Spleen (tissue), 11 donors: ENCODE results near the gene PCDHB4. TPM values are rescaled to one million over a fixed set of nuclear protein-coding genes. Genes with fewer than 3 reads are reported as not detected.
"Not testable (repeated sequence)": the region's sequence is repeated elsewhere in the genome, so short reads cannot be mapped to it uniquely, and the experiment has no call there.

Experiments
- DNase-seq: peaks from one replicate; pipeline ENCODE4 v3.0.0-alpha.2; 2020
- H3K27ac ChIP-seq, 8 donors: fragments of 200-600 bp; sonication (generic) in 7 of 8; 1 replicate in 4 of 8; 2 replicates in 4 of 8; pipeline versions ENCODE4 v1.5.0 to v1.8.0; 2016 to 2021; ENCODE audit warnings: inconsistent platforms in 4 of 8, mild to moderate bottlenecking in 4 of 8, moderate library complexity in 1 of 8
- H3K27me3 ChIP-seq, 7 donors: fragments of 200-600 bp; sonication (generic) in 6 of 7; replicated peaks in 1 of 7; 1 replicate in 4 of 7; 2 replicates in 3 of 7; pipeline versions ENCODE4 v1.5.0 to v1.8.0; 2016 to 2021; ENCODE audit warnings: inconsistent platforms in 3 of 7, mild to moderate bottlenecking in 1 of 7
- H3K36me3 ChIP-seq, 6 donors: fragments of 200-600 bp; sonication (generic) in 5 of 6; 1 replicate in 4 of 6; 2 replicates in 2 of 6; pipeline versions ENCODE4 v1.5.0 to v1.8.0; 2016 to 2021; ENCODE audit warnings: inconsistent platforms in 2 of 6
- H3K4me1 ChIP-seq, 6 donors: fragments of 200-600 bp; sonication (generic) in 5 of 6; 1 replicate in 3 of 6; 2 replicates in 3 of 6; pipeline versions ENCODE4 v1.5.0 to v1.8.0; 2016 to 2021; ENCODE audit warnings: inconsistent platforms in 3 of 6
- H3K4me3 ChIP-seq, 8 donors: fragments of 200-600 bp; sonication (generic) in 7 of 8; 1 replicate in 4 of 8; 2 replicates in 4 of 8; pipeline versions ENCODE4 v1.5.0 to v1.8.0; 2016 to 2021; ENCODE audit warnings: inconsistent platforms in 4 of 8, mild to moderate bottlenecking in 4 of 8, moderate library complexity in 2 of 8
- H3K9me3 ChIP-seq, 8 donors: fragments of 200-600 bp; sonication (generic) in 7 of 8; 1 replicate in 4 of 8; 2 replicates in 4 of 8; pipeline versions ENCODE4 v1.5.0 to v1.8.0; 2016 to 2021; ENCODE audit warnings: inconsistent platforms in 4 of 8
- POLR2A ChIP-seq, 3 donors: fragments of 450-650 bp; IDR thresholded peaks; one replicate each; pipeline ENCODE4 v1.5.1; 2017; ENCODE audit warnings: antibody characterized with exemption in 3 of 3, mild to moderate bottlenecking in 1 of 3
- POLR2AphosphoS5 ChIP-seq, 3 donors: sonication (generic); formaldehyde crosslinking; IDR thresholded peaks; one replicate each; pipeline ENCODE4 v1.5.1; 2017; ENCODE audit warnings: antibody characterized with exemption in 3 of 3
- WGBS, 5 donors: extraction: QIAGEN DNeasy Blood & Tissue Kit in 3 of 5; methylation state at CpG; one replicate each; pipeline versions ENCODE4 v1.1.5 to v1.1.7; 2013 to 2018; 5-methylcytosine and 5-hydroxymethylcytosine counted together
- intact Hi-C: fragments of 100-400 bp; cut with DNase I; formaldehyde crosslinking; loops from one replicate; pipeline ENCODE4 v1.15.0; 2023; ENCODE audit warnings: low total_unique reads
- polyA plus RNA-seq, 3 donors: library from polyadenylated mRNA; stranded (reverse); fragments of 200-250 nt; gene quantifications; one replicate each; pipeline ENCODE4 v1.2.1, GENCODE V29; 2013
- total RNA-seq, 7 donors: library from RNA; depleted of rRNA in 3 of 7; stranded (reverse); fragments of >200 nt in 3 of 7; fragmentation: NEBNext Ultra II Directional in 4 of 7; extraction: Animal tissue kit (Norgen Biotek cat#: 25700) in 4 of 7; gene quantifications; one replicate each; pipeline versions ENCODE4 v1.1.0 to v1.2.1, GENCODE V29; 2016 to 2021
- TF ChIP-seq, protein P1 (sequence below), 11 experiments: fragments of 200-600 bp in 7 of 11; fragments of 450-650 bp in 4 of 11; sonication (generic) in 4 of 11; IDR thresholded peaks in 8 of 11; conservative IDR thresholded peaks in 3 of 11; 1 replicate in 7 of 11; 2 replicates in 4 of 11; pipeline versions ENCODE4 v1.4.0 to v1.8.0; 2016 to 2021; ENCODE audit warnings: antibody characterized with exemption in 11 of 11, inconsistent platforms in 4 of 11, mild to moderate bottlenecking in 1 of 11
- donor health status: healthy with polysubstance abuse.
- donor health status: DM: no; HTN: no; CAD: no; lungs with moderate emphysema.
- donor health status: DM: no; HTN: no; CAD: no.
- donor health status: Bipolar disorder and iron deficiency.
- donor health status: healthy.
- donor health status: DM: no; HTN: no; CAD: no.
- donor health status: DM: yes; HTN: yes; CAD: no.

Gene PCDHB4
- total and polyA plus RNA-seq, 10 donors = 0.09 to 2.6 (median 1.2) TPM

GRCh38 chr5:141101059-141101458, 20.6 kb upstream of the PCDHB4 start:
- TF ChIP-seq POLR2A (IDR thresholded peaks at IDR 0.05) = no peak
- TF ChIP-seq, protein P1, sequence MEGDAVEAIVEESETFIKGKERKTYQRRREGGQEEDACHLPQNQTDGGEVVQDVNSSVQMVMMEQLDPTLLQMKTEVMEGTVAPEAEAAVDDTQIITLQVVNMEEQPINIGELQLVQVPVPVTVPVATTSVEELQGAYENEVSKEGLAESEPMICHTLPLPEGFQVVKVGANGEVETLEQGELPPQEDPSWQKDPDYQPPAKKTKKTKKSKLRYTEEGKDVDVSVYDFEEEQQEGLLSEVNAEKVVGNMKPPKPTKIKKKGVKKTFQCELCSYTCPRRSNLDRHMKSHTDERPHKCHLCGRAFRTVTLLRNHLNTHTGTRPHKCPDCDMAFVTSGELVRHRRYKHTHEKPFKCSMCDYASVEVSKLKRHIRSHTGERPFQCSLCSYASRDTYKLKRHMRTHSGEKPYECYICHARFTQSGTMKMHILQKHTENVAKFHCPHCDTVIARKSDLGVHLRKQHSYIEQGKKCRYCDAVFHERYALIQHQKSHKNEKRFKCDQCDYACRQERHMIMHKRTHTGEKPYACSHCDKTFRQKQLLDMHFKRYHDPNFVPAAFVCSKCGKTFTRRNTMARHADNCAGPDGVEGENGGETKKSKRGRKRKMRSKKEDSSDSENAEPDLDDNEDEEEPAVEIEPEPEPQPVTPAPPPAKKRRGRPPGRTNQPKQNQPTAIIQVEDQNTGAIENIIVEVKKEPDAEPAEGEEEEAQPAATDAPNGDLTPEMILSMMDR (IDR thresholded peaks at IDR 0.05 in 8 of 11, conservative IDR thresholded peaks at IDR 0.05 in 3 of 11) = no peak
- TF ChIP-seq POLR2AphosphoS5 (IDR thresholded peaks at IDR 0.05) = no peak
- 44 to 62% (median 45%) methylated on average over 20 of the region's 20 CpGs for WGBS, 5 donors
- no peak overlapping the region for H3K27ac ChIP-seq
- H3K4me1 ChIP-seq = no peaks in the 10 kb centered on the region
- H3K27me3 ChIP-seq = peaks cover 0 to 64% (median 0%) of the 10 kb centered on the region in 7 donors
- peak overlapping the region in 3 of 8 donors; percentile 1 to 30 (median 29) for H3K4me3 ChIP-seq
- H3K36me3 ChIP-seq = no peaks in the 10 kb centered on the region
- peaks cover 0 to 72% (median 28%) of the 10 kb centered on the region in 8 donors for H3K9me3 ChIP-seq
- intact Hi-C loops = no loop called here
- no peak for DNase-seq

GRCh38 chr5:141102070-141102469, 19.5 kb upstream of the PCDHB4 start:
- H3K27me3 ChIP-seq = peaks cover 0 to 56% (median 0%) of the 10 kb centered on the region in 7 donors
- H3K4me3 ChIP-seq, H3K4me1 ChIP-seq, H3K27ac ChIP-seq, H3K36me3 ChIP-seq, intact Hi-C loops, DNase-seq: not testable (repeated sequence)
- H3K9me3 ChIP-seq = peaks cover 0 to 65% (median 27%) of the 10 kb centered on the region in 8 donors
- WGBS, 5 donors = 26 to 54% (median 41%) methylated on average over 11 to 39 of the region's 39 CpGs

GRCh38 chr5:141102471-141102870, 19.1 kb upstream of the PCDHB4 start:
- H3K36me3 ChIP-seq, DNase-seq, H3K27ac ChIP-seq, H3K4me3 ChIP-seq, intact Hi-C loops, H3K4me1 ChIP-seq: not testable (repeated sequence)
- 31 to 51% (median 43%) methylated on average over 7 to 35 of the region's 38 CpGs for WGBS, 5 donors
- Histone ChIP-seq H3K9me3 (peaks cover 0 to 65% (median 27%) of the 10 kb centered on the region in 8 donors), H3K27me3 (peaks cover 0 to 54% (median 0%) of the 10 kb centered on the region in 7 donors)

- no peak for DNase-seq
- TF ChIP-seq POLR2AphosphoS5 (IDR thresholded peaks at IDR 0.05) (no peak), POLR2A (IDR thresholded peaks at IDR 0.05) (no peak)
- TF ChIP-seq, protein P1 (IDR thresholded peaks at IDR 0.05 in 8 of 11, conservative IDR thresholded peaks at IDR 0.05 in 3 of 11) = no peak
- no peak overlapping the region for H3K4me3 ChIP-seq
- no peaks in the 10 kb centered on the region for H3K4me1 ChIP-seq
- intact Hi-C loops = no loop called here
- WGBS, 5 donors = 65 to 86% (median 84%) methylated on average over 2 of the region's 2 CpGs
- no peak overlapping the region for H3K27ac ChIP-seq
- no peaks in the 10 kb centered on the region for H3K36me3 ChIP-seq
- H3K27me3 ChIP-seq = peaks cover 0 to 33% (median 0%) of the 10 kb centered on the region in 7 donors
- peaks cover 0 to 54% (median 29%) of the 10 kb centered on the region in 8 donors for H3K9me3 ChIP-seq
Measured at GRCh38 chr5:141105350-141105749, 16.3 kb upstream of the PCDHB4 start.

GRCh38 chr5:141119250-141119649, 2.4 kb upstream of the PCDHB4 start:
- peaks cover 0 to 82% (median 56%) of the 10 kb centered on the region in 8 donors for H3K9me3 ChIP-seq
- DNase-seq = no peak
- peaks cover 0 to 38% (median 0%) of the 10 kb centered on the region in 7 donors for H3K27me3 ChIP-seq
- no peak overlapping the region for H3K4me3 ChIP-seq
- no peaks in the 10 kb centered on the region for H3K4me1 ChIP-seq
- no peak overlapping the region for H3K27ac ChIP-seq
- H3K36me3 ChIP-seq = no peaks in the 10 kb centered on the region
- intact Hi-C loops = no loop called here
- no peak for TF ChIP-seq POLR2AphosphoS5 (IDR thresholded peaks at IDR 0.05)
- no peak for TF ChIP-seq POLR2A (IDR thresholded peaks at IDR 0.05)
- TF ChIP-seq, protein P1 (IDR thresholded peaks at IDR 0.05 in 8 of 11, conservative IDR thresholded peaks at IDR 0.05 in 3 of 11) = no peak
- WGBS, 5 donors = 31 to 51% (median 40%) methylated on average over 2 of the region's 2 CpGs
